HG03045 (cell line): Measurements from ENCODE around the gene SERINC2.
"Not testable (repeated sequence)": the region's sequence is repeated elsewhere in the genome, so short reads cannot be mapped to it uniquely, and the experiment has no call there.

Experiments used
- ATAC-seq: cut with Tn5 transposase; IDR thresholded peaks from one replicate; pipeline ENCODE4 v1.9.1; 2021; ENCODE audit warnings: mild to moderate bottlenecking, moderate library complexity; ENCODE audit not compliant: unreplicated experiment

Gene SERINC2

GRCh38 chr1:31382379-31382989 lies 30.5 kb upstream of the SERINC2 start:
- no peak for ATAC-seq

DNA sequence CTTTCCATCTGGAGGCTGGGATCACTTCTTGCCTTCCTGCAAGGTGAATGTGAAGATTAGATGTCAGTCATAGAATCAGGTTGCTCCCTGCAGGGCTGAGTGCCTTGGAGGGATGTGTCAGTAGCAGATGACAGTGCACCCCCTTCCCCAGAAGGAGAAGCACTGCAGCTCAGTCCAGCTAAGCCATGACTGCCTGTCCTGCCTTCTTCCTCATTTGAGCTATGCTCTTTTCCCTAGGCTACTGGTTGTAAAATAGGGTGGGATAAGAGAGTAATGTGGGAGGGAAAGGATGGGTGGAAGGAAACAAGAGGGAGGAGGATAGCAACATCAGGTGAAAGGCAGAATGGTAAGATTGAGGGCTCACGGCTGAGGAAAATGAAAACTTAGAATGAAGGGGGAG lies 29.0 kb upstream of the SERINC2 start:
- ATAC-seq, result no peak

DNA sequence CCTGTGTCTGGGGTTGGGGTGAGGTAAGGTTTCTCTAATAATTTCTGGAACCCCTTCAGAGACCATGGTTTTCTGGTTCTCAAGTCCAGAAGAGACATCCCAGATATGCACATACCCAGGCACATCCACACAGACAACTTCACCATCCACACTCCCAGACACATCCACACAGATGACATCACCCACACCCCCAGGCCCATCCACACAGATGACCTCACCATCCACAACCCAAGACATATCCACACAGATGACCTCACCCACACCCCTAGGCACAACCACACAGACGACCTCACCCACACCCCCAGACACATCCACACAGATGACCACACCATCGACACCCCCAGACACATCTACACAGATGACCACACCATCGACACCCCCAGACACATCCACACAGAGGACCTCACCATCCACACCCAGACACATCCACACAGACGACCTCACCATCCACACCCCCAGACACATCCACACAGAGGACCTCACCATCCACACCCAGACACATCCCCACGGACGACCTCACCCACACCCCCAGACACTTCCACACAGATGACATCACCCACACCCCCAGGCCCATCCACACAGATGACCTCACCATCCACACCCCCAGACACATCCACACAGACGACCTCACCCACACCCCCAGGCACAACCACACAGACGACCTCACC lies 26.3 kb upstream of the SERINC2 start:
- ATAC-seq, result not testable (repeated sequence)

DNA sequence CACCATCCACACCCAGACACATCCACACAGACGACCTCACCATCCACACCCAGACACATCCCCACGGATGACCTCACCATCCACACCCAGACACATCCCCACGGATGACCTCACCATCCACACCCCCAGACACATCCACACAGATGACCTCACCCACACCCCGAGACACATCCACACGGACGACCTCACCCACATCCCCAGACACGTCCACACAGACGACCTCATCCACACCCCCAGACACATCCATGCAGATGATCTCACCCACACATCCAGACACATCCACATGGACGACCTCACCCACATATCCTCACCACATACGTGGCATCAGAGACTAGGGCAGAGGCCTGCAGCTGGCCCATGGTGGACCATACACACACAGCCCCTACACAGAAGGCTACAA lies 25.4 kb upstream of the SERINC2 start:
- no peak for ATAC-seq

DNA sequence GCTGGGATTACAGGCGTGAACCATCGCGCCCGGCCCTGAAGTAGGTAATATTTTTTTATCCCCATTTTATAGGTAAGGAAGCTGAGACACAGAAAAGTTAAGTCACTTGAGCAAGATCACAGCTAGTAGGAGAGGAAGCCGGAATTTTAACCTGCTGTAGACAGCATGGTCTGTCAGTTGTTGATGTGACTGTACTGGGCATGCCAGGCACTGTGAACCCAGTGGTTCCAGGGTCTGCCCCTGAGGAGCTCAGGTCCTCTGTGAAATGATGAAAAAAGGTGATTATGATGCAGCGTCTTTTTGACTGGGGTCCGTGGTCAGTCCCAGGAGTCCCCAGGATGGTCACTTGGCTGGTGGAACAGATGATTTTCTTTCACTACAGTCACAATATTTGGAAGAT lies 23.4 kb upstream of the SERINC2 start:
- no peak for ATAC-seq

GRCh38 chr1:31390071-31390470 lies 22.9 kb upstream of the SERINC2 start:
- ATAC-seq, result no peak

DNA sequence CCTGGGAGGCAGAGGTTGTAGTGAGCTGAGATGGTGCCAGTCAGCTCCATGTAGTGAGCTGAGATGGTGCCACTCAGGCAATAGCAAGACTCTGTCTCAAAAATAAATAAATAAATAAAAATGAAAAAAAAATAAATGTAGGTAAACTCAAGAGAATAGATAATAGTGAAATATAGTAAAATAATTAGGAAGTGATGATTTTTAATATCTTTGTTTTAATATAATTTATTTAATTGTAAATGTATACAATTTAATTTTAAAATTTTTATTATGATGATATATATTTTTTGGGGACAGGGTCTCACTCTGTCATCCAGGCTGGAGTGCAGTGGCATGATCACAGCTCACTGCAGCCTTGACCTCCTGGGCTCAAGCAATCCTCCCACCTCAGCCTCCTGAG lies 19.6 kb upstream of the SERINC2 start:
- no peak for ATAC-seq

- ATAC-seq, result no peak
These were observed 18.3 kb upstream of the SERINC2 start for GRCh38 chr1:31394584-31395193.

GRCh38 chr1:31396633-31397351 lies 16.2 kb upstream of the SERINC2 start:
- no peak for ATAC-seq

DNA sequence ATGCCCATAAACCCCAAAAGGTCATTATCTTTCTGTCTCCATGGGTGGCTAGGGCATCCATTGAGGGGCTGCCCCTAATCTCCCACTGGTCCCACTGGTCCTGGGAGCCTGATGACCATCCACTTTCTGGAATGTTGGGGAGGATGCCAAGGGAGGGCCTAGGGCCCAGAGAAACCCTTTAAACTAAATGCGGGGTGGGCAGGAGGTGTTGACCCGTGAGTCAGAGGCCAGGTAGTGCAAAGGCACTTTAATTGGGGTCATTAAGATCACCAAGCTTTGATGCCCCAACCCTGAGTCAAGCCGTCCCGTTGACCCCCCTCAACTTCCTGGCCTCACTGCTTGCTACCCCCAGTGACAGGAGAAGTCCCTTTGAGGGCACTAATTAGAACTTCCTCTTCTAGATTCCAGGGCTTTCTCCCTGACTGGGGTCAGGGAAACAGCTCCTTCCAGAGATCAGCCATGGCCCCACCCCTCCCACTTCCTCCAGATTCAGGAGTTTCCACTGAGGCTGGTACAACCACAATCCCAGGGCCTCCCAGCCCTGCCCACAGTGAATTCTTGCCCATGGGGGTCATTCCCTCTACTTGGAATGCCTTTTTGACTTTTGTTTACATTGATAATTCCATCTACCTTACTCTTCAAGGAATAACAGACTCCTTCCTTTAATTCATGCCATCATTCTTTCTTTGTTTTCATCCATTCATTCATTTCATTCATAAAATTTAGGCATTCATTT lies 15.5 kb upstream of the SERINC2 start:
- no peak for ATAC-seq

DNA sequence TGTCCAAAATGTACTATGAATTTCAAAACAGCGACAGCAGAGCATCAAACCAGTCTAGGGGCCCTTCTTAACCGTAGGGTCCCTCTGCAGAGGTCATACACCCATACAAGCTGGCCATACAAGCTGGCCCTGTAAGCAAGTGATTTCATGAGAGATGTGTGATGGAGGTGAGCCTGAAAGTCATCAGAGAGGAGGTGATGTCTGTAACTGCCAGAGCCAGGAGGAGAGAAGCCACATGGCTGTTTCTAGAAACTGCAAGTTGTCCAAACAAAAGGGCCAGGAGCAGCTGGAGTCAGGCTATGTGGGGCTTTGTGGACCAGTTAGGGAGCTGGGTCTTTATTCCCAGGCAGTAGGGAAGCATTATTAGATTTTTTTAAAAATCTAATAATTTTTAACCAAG lies 14.8 kb upstream of the SERINC2 start:
- ATAC-seq, result no peak

DNA sequence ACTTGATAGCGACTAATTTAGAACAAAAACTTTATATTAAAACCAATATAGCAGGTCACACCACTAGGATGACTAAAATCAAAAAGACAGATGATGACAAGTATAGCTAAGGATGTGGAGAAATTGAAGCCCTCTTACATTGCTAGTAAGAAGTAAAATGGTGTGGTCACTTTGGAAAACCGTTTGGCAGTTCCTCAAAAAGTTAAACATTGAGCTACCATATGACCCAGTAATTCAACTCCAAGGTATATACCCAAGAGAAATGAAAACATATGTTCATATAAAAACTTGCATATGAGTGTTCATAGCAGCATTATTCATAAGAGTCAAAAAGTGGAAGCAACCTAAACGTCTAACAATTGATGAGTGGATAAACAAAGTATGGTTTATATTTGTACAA lies 13.0 kb upstream of the SERINC2 start:
- ATAC-seq, result no peak

DNA sequence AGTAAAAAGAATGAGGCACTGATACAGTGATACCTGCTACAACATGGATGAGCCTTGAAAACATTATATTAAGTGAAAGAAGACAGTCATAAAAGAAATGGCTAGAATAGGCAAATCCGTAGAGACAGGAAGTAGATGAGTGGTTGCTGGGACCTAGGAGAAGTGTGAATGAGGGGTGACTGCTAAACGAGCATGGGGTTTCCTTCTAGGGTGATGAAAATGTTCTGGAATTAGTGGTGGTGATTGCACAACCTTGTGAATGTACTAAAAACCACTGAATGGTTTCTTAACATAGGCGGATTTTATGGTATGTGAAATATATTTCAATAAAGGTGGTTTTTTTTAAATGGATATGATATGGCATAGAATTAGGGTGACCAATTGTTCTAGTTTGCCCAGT lies 12.6 kb upstream of the SERINC2 start:
- ATAC-seq, result no peak

GRCh38 chr1:31401241-31401640 lies 11.8 kb upstream of the SERINC2 start:
- ATAC-seq, result no peak

- no peak for ATAC-seq
These were observed 7.3 kb upstream of the SERINC2 start for GRCh38 chr1:31405578-31406245.

DNA sequence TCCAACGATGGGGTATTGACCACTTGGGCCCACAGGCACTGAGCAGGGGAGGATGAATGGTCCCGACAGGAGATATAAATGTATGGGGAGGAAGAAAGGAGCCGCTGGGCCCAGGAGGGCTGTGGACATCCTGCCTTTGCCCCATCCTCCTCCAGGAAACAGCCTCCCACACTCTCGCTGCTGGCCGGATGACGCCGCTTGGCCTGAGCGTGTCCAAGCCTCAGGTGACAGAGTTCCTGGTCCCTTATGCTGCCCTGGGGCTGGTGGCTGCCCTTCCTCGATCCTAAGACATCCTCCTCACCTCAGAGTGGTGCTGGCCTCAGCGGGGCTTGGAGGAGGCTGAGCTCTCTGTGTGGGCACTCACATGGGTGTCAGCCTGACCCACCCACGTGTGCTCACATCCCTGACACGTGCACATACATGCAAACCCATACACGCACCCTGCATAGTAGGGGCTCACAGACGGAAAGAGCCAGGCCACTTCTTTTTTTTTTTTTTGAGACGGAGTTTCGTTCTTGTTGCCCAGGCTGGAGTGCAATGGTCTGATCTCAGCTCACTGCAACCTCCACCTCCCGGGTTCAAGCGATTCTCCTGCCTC lies 5.9 kb upstream of the SERINC2 start:
- ATAC-seq, result no peak

DNA sequence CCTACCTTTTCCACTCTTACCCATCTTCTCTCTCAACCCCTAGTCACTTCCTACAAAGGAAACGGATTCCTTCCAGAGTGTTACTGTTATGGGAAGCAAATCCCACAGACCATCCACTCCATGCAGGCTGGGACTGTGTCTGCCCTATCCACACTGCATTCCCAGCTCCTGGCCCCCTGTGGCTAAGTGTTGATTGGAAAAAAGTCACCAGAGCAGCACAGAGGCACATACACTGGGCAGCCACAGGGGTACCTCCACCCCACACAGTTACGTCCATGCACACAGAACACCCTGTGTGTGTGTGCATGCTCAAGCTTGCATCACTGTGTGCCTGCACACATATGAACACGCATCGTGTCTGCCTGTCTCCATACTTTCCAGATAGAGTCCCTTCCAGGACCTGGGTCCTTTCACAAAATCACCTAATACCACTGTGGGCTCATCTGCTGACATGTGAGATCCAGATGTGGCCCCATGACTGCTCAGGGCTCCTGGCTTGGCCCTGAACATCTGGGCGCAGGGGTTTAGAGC lies 4.2 kb upstream of the SERINC2 start:
- no peak for ATAC-seq

GRCh38 chr1:31409946-31410858 lies 2.8 kb upstream of the SERINC2 start:
- ATAC-seq, result no peak

- no peak for ATAC-seq
These were observed 2.1 kb upstream of the SERINC2 start for GRCh38 chr1:31410871-31411270.
